Uterus (tissue), 2 donors: Measurements from ENCODE around the gene SPNS2.

Source experiments
- CTCF ChIP-seq, 4 experiments: fragments of 200-600 bp in 2 of 4; fragments of 450-650 bp in 2 of 4; sonication (generic) in 2 of 4; IDR thresholded peaks; one replicate each; pipeline ENCODE4 v1.5.1; 2016 to 2019; ENCODE audit warnings: antibody characterized with exemption in 4 of 4, mild to moderate bottlenecking in 2 of 4, moderate library complexity in 1 of 4
- POLR2A ChIP-seq, 2 donors: fragments of 450-650 bp; IDR thresholded peaks; one replicate each; pipeline ENCODE4 v1.6.1; 2016; ENCODE audit warnings: antibody characterized with exemption in 2 of 2, mild to moderate bottlenecking in 1 of 2, moderate library complexity in 1 of 2

DNA sequence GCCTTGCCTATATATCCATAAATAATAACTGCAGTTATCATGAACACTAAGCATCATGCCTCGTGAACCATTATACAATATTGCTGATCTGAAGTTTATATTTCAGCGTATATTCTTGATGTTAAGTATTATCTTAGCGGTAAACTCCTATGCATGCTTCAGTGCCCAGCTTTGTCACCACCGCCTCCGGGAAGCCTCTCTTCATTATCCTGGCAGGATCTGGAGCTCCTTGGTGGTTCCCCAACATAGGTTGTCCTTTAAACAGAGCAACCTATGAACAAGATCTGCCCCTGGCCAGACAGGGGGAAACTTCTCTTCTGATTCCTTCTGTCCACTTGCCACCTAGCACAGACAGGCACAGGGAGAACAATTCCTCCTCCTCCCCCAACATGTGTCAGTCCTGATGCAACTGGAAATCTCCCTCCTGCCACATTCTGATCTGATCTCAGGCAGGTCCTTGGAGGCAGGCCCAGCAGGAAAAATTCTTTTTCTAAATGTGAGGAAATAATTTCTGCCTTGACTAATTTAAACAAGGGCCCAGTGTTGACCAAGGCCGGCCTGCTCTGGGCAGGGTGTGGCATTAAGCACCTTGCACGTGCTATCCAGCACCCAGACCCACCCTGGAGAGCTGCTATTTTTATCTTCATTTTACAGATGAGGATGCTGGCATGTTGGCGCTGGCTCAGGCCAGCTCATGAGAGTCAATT, 22.4 kb downstream of the SPNS2 start:
- TF ChIP-seq POLR2A (IDR thresholded peaks at IDR 0.05) (no peak), CTCF (IDR thresholded peaks at IDR 0.05) (no peak)
